ENCODE measurements around the gene RTP5. TPM values are rescaled to one million over a fixed set of nuclear protein-coding genes. Genes with fewer than 3 reads are reported as not detected.

RTP5 gene
- total and polyA plus RNA-seq, 9 donors = 0.05 to 0.06 (median 0.05) TPM; not detected in 6

DNA sequence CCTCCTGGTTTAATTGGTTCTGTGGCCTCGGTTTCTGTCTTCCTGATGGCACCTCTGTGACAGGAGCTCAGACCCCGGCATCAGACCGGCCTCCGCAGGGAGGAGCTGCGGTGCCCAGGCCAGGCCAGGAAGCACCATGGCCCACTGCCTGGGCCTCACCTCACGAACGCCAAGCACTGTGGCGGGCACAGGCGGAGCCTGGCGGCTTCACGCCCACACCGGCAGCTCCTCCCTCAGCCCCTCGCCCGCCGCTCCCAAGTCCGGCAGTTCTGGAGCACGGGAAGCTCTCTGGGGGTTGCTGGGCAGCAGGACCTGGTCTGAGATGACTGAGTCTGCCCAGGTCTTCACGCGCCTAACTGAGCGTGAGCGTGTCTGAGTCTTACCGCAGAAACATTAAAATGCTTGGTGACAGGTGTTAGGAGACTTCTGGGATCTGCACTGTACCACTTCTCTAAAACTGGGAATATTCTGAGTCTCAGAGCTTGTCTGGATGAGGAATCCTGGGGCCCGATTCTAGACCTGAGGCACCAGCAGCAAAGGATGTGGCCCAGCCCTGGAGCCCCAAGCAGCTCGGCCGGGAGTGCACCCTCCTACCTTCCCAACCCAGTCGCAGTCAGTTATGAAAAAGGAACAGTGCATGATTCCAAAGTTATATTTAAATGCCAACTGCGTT lies 21.9 kb downstream of the RTP5 start:
- 84% methylated on average over 18 of the region's 27 CpGs for whole genome bisulfite sequencing (ENCODE audit: insufficient coverage)
- no peak overlapping the region for H3K4me3 ChIP-seq (ENCODE audit: low read length)
- peaks cover 2% of the 10 kb centered on the region for H3K9me3 ChIP-seq (replicated peaks; ENCODE audit: control insufficient read depth, low read depth, low read length)
- DNase-seq = no peak
- H3K4me1 ChIP-seq (ENCODE audit: control insufficient read depth, insufficient read depth, low read length) = peaks cover 38% of the 10 kb centered on the region
- H3K36me3 ChIP-seq (ENCODE audit: control insufficient read depth, insufficient read depth, low read length) = no peaks in the 10 kb centered on the region
- no peak overlapping the region for H3K27ac ChIP-seq (ENCODE audit: low read length)
- peaks cover 2% of the 10 kb centered on the region for H3K27me3 ChIP-seq (ENCODE audit: control insufficient read depth, insufficient read depth, low read length)

DNA sequence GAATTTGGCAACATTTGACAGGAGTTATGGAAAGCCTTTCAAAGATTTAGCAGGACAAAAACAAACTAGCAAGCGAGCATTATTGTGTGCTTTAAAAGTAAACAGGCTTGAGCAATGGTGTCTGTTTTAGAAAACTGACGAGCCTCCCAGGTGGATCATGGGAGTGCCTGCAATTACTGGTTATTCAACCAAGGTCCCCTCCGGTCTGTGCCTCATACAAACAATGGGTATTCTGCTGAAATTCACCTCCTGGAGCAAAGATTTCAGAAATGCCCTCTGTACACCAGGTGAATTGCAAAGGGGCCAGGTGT lies 22.4 kb downstream of the RTP5 start:
- 57% methylated on average over 1 of the region's 3 CpGs for WGBS (ENCODE audit: insufficient coverage)
- Histone ChIP-seq H3K27ac (ENCODE audit: low read length) (no peak overlapping the region), H3K4me1 (ENCODE audit: control insufficient read depth, insufficient read depth, low read length) (peaks cover 36% of the 10 kb centered on the region), H3K9me3 (replicated peaks; ENCODE audit: control insufficient read depth, low read depth, low read length) (peaks cover 2% of the 10 kb centered on the region), H3K27me3 (ENCODE audit: control insufficient read depth, insufficient read depth, low read length) (peaks cover 2% of the 10 kb centered on the region), H3K4me3 (ENCODE audit: low read length) (no peak overlapping the region), H3K36me3 (ENCODE audit: control insufficient read depth, insufficient read depth, low read length) (no peaks in the 10 kb centered on the region)
- no peak for DNase-seq

DNA sequence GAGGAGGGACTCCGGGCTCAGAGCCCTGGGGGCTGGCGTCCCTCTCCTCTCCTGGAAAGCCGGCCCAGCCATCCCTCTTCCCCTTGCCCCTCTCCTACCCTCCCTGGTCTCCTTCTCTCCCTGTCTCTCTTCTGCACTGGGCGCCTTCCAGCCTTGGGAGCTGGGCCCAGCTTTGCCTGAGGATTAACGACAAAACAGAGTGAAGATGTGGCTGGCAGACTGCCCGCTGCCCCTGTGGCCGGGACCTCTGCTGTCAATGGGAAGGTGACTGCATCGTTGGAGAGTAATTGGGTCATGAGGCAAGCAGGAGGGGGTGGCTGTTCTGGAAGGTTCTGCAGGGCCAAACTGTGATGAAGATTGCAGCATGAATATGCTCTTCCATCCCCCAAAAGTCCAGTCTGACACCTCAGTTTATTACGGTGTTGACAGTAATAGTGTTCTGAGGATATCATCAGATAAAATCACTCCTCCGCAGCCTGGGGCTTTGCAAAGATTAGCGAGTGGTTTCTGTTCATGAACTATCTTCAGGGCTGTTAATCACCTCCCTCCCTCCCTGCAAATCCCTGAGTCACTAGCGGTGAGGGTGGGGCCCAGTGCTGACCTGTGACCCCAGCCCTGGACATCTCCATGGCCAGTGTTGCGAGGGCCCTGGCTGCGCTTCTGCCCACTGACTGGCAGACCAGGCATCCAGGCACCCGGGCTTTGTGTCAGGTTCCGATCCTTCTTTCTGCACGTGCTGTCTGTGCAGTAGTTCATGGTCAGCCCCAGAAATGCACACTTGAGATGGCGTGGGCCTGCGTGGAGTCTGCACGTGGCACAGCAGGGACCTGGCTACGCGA lies 23.0 kb downstream of the RTP5 start:
- no peaks in the 10 kb centered on the region for H3K27me3 ChIP-seq (ENCODE audit: control insufficient read depth, insufficient read depth, low read length)
- no peak overlapping the region for H3K4me3 ChIP-seq (ENCODE audit: low read length)
- no peak for DNase-seq
- H3K27ac ChIP-seq (ENCODE audit: low read length) = no peak overlapping the region
- H3K4me1 ChIP-seq (ENCODE audit: control insufficient read depth, insufficient read depth, low read length) = peaks cover 36% of the 10 kb centered on the region
- peaks cover 2% of the 10 kb centered on the region for H3K9me3 ChIP-seq (replicated peaks; ENCODE audit: control insufficient read depth, low read depth, low read length)
- H3K36me3 ChIP-seq (ENCODE audit: control insufficient read depth, insufficient read depth, low read length) = no peaks in the 10 kb centered on the region
- WGBS (ENCODE audit: insufficient coverage) = 65% methylated on average over 16 of the region's 22 CpGs

DNA sequence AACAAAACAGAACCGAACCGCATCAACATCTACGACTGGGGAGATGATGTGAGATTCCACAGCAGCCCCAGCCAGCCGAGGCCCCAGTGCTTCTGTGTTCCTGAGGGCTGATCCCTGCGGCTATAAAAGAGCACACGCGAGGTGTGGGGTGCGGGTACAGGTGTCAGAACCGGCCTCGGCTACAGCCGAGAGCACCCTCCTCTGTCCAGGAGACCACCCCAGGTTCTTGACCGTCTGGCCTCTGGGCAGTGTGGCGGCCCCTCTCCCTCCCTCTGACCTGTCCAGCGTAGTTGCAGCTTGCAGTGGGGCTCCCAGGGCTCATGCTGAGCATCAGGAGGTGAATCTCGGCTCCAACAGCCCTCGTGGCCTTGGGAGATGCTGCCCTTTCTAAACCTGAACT lies 23.7 kb downstream of the RTP5 start:
- no peaks in the 10 kb centered on the region for H3K36me3 ChIP-seq (ENCODE audit: control insufficient read depth, insufficient read depth, low read length)
- 70% methylated on average over 11 of the region's 16 CpGs for WGBS (ENCODE audit: insufficient coverage)
- peaks cover 2% of the 10 kb centered on the region for H3K9me3 ChIP-seq (replicated peaks; ENCODE audit: control insufficient read depth, low read depth, low read length)
- no peaks in the 10 kb centered on the region for H3K27me3 ChIP-seq (ENCODE audit: control insufficient read depth, insufficient read depth, low read length)
- no peak overlapping the region for H3K4me3 ChIP-seq (ENCODE audit: low read length)
- no peak for DNase-seq
- H3K4me1 ChIP-seq (ENCODE audit: control insufficient read depth, insufficient read depth, low read length) = peaks cover 36% of the 10 kb centered on the region
- no peak overlapping the region for H3K27ac ChIP-seq (ENCODE audit: low read length)

DNA sequence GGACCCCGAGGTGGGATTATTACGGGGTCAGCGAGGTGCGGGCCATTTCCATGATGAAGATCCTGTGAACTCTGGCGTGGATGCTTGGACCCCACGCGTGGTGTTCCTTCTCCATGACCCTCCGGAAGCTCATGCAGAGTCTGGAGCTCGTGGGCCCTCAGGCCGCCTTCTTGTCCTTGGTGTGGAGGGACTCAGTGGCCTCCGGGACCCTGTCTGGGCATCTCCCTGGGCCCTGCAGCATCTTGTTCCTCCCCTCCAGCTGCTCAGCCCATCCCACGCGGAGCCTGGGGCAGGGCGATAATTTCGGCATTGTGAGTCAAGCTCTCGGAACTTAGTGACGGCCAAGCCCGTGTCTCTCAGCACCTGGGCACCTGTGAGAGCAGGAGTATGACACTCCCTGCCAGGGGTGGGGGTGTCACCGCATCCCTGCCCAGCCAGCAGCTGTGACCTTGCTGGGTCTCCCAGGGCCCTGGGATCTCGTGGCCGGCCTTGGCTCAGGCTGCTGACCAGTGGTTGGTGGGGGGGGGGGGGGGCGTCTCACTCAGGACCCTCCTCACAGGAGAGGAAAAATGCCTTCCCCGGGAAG lies 24.6 kb downstream of the RTP5 start:
- H3K4me1 ChIP-seq (ENCODE audit: control insufficient read depth, insufficient read depth, low read length) = peaks cover 44% of the 10 kb centered on the region
- no peak overlapping the region for H3K4me3 ChIP-seq (ENCODE audit: low read length)
- H3K27ac ChIP-seq (ENCODE audit: low read length) = no peak overlapping the region
- H3K27me3 ChIP-seq (ENCODE audit: control insufficient read depth, insufficient read depth, low read length) = no peaks in the 10 kb centered on the region
- WGBS (ENCODE audit: insufficient coverage) = 78% methylated on average over 17 of the region's 23 CpGs
- H3K36me3 ChIP-seq (ENCODE audit: control insufficient read depth, insufficient read depth, low read length) = no peaks in the 10 kb centered on the region
- DNase-seq = peak; percentile 31
- H3K9me3 ChIP-seq (replicated peaks; ENCODE audit: control insufficient read depth, low read depth, low read length) = no peaks in the 10 kb centered on the region

DNA sequence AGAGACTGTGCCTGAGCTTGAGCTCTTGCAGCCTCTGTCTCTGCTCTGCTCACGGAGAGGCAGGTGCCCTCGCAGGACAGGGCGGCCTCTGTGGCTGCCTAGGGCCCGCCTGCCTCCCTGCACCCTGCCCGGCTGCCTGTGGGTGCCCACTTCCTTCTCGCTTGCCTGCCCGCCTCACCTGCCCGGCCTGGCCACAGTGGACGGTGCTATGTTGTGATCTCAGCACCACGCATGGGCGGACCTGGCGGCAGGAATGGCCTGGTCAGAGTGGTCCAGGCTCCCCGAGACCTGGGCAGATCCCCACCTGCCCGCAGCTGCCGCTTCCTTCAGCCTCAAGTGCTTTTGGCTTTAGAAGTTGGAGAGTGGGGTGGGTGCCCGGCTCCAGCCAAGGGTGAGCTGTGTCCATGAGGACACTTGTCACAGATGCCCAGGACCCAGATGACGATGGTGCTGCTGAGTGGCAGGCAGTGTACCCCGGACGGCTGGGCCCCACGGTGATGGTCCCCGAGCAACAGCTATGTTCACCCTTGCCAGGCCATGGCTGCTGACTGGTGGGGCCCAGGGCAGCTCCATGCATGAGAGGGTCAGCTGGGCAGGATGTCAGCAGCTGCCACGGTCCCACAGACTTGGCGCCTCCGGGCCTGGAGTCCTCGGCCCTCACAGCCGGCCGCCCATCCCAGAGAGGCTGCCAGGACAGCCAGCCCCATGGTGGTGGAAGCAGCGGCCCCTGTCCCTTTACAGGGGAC lies 25.3 kb downstream of the RTP5 start:
- Histone ChIP-seq H3K4me3 (ENCODE audit: low read length) (no peak overlapping the region), H3K36me3 (ENCODE audit: control insufficient read depth, insufficient read depth, low read length) (no peaks in the 10 kb centered on the region), H3K27me3 (ENCODE audit: control insufficient read depth, insufficient read depth, low read length) (no peaks in the 10 kb centered on the region), H3K9me3 (replicated peaks; ENCODE audit: control insufficient read depth, low read depth, low read length) (no peaks in the 10 kb centered on the region), H3K4me1 (ENCODE audit: control insufficient read depth, insufficient read depth, low read length) (peaks cover 51% of the 10 kb centered on the region), H3K27ac (ENCODE audit: low read length) (peak overlapping the region; percentile 35)
- DNase-seq = peak; percentile 58
- 81% methylated on average over 25 of the region's 28 CpGs for WGBS (ENCODE audit: insufficient coverage)

DNA sequence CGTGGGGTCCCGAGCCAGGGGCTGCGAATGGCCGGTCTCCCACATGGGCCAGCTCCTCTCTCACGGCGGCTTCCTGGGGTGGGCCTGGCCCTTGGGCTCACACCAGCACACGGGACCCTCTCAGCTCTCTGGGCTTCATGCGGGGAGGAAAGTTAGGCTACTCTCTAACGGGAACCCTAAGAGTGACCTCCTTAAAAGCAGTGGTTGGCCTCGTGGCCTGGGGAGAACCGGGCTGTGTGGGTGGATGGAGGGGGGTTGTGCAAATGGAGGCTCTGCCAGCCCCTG lies 25.8 kb downstream of the RTP5 start:
- no peaks in the 10 kb centered on the region for H3K9me3 ChIP-seq (replicated peaks; ENCODE audit: control insufficient read depth, low read depth, low read length)
- no peak overlapping the region for H3K4me3 ChIP-seq (ENCODE audit: low read length)
- no peaks in the 10 kb centered on the region for H3K36me3 ChIP-seq (ENCODE audit: control insufficient read depth, insufficient read depth, low read length)
- no peaks in the 10 kb centered on the region for H3K27me3 ChIP-seq (ENCODE audit: control insufficient read depth, insufficient read depth, low read length)
- DNase-seq = no peak
- H3K4me1 ChIP-seq (ENCODE audit: control insufficient read depth, insufficient read depth, low read length) = peaks cover 56% of the 10 kb centered on the region
- 78% methylated on average over 9 of the region's 11 CpGs for WGBS (ENCODE audit: insufficient coverage)
- peak overlapping the region; percentile 35 for H3K27ac ChIP-seq (ENCODE audit: low read length)

DNA sequence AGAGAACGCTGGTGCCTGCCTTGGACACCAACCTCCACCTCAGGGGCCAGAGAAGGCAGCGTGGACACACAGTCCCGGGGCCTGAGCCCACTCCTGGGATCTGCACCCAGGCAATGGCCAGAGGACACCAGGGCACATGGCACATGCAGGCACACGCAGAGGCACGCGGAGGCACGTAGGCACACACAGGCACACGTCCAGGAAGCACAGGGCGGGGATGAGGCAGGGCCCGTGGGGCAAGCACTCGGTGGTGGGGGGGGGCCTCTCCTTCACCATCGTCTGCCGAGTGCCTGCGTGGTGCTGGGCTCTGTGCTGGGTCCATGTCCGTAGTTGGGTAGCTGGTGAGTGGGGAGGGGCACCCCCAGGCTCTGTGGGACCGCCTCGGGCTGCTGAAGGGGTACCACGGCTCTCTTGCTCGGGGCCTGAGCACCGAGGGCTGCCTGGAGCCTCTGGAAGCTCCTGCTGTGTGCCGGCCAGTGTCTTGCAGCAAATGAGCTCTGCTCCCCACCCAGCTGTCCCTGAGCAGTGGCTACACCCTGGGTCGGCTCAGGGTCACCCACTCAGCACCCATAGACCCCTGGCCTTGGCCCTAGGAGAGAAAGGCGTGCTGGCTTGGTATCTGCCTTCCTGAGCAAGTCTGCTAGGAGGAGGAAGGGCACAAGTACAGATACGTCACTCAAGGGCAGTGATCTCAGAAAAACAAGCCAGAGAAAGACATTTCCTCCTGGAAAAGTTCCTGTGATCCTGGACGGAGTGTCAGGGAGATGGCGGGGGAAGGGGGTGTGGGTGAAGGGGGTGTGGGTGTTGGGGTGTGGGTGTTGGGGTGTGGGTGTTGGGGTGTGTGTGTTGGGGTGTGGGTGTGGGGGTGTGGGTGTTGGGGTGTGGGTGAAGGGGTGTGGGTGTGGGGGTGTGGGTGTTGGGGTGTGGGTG lies 26.4 kb downstream of the RTP5 start:
- peak overlapping the region; percentile 35 for H3K27ac ChIP-seq (ENCODE audit: low read length)
- 45% methylated on average over 21 of the region's 26 CpGs for WGBS (ENCODE audit: insufficient coverage)

DNA sequence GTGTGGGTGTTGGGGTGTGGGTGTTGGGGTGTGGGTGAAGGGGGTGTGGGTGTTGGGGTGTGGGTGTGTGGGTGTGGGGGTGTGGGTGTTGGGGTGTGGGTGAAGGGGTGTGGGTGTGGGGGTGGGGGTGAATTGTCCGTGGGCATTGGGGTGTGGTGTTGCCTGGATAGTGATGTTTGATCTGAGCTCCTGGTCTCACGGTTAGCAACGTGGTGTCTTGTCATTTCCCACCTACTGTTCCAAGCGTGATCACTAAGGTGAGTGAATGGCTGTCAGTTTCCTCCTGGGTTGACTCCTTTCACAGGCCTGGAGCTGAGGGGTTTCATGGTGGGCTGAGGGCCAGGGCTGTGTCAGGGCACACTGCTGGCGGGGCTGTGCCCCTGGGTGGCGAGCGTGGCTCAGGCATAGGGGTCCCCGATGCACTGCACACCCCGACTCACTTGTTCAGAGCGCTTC lies 27.2 kb downstream of the RTP5 start:
- DNase-seq = no peak

More for the DNA sequence above, 26.4 kb downstream of the RTP5 start:
- Histone ChIP-seq H3K36me3 (ENCODE audit: control insufficient read depth, insufficient read depth, low read length) (no peaks in the 10 kb centered on the region), H3K4me3 (ENCODE audit: low read length) (no peak overlapping the region), H3K27me3 (ENCODE audit: control insufficient read depth, insufficient read depth, low read length) (no peaks in the 10 kb centered on the region), H3K4me1 (ENCODE audit: control insufficient read depth, insufficient read depth, low read length) (peaks cover 62% of the 10 kb centered on the region), H3K9me3 (replicated peaks; ENCODE audit: control insufficient read depth, low read depth, low read length) (no peaks in the 10 kb centered on the region)
- peak; percentile 76 for DNase-seq

More for the DNA sequence above, 27.2 kb downstream of the RTP5 start:
- H3K27ac ChIP-seq (ENCODE audit: low read length) = no peak overlapping the region
- no peaks in the 10 kb centered on the region for H3K9me3 ChIP-seq (replicated peaks; ENCODE audit: control insufficient read depth, low read depth, low read length)
- no peak overlapping the region for H3K4me3 ChIP-seq (ENCODE audit: low read length)
- 94% methylated on average over 8 of the region's 10 CpGs for WGBS (ENCODE audit: insufficient coverage)
- H3K36me3 ChIP-seq (ENCODE audit: control insufficient read depth, insufficient read depth, low read length) = peaks cover 3% of the 10 kb centered on the region
- peaks cover 58% of the 10 kb centered on the region for H3K4me1 ChIP-seq (ENCODE audit: control insufficient read depth, insufficient read depth, low read length)
- H3K27me3 ChIP-seq (ENCODE audit: control insufficient read depth, insufficient read depth, low read length) = no peaks in the 10 kb centered on the region

All from muscle of leg (tissue), 11 donors.